H1 (cell line): Measurements from ENCODE around the gene HS6ST3. TPM values are rescaled to one million over a fixed set of nuclear protein-coding genes. Genes with fewer than 3 reads are reported as not detected.

Experiments used
- CTCF ChIA-PET: fragments of 300-600 bp; sonication (Branson Sonifier 250); formaldehyde crosslinking; loops from one replicate; lab custom pipeline; 2021; ENCODE audit not compliant: partially characterized antibody; lab: Charles Lee
- POLR2A ChIA-PET: fragments of 300-600 bp; sonication (Branson Sonifier 250); formaldehyde crosslinking; loops from one replicate; lab custom pipeline; 2021; ENCODE audit warnings: inconsistent platforms; ENCODE audit not compliant: partially characterized antibody; lab: Charles Lee
- DNase-seq, 2 experiments: peaks; one replicate each; pipeline versions ENCODE4 v3.0.0 to v3.0.0-alpha.2; 2010 to 2022; ENCODE audit warnings: low spot score in 2 of 2, low read depth in 1 of 2, mixed read lengths in 1 of 2
- FAIRE-seq: peaks from 2 replicates; lab custom pipeline; 2011; peaks lifted over from hg19 to GRCh38; lab: Jason Lieb, UNC
- H2AFZ ChIP-seq: 2 replicates; pipeline ENCODE4 v1.8.1; 2012; ENCODE audit warnings: low read length, inconsistent platforms
- H2AK5ac ChIP-seq: 2 replicates; pipeline ENCODE4 v1.6.1; 2013; ENCODE audit warnings: low read depth, low read length
- H2BK120ac ChIP-seq: replicated peaks from 2 replicates; pipeline ENCODE3; 2013; ENCODE audit warnings: low read depth, low read length, inconsistent platforms
- H2BK12ac ChIP-seq: 2 replicates; pipeline ENCODE4 v1.6.1; 2013; ENCODE audit warnings: low read depth, low read length
- H2BK15ac ChIP-seq: 2 replicates; pipeline ENCODE4 v1.6.1; 2013; ENCODE audit warnings: low read length
- H2BK20ac ChIP-seq: 2 replicates; pipeline ENCODE4 v1.6.1; 2013; ENCODE audit warnings: low read length
- H2BK5ac ChIP-seq: 2 replicates; pipeline ENCODE4 v1.6.1; 2013; ENCODE audit warnings: low read depth, low read length
- H3K14ac ChIP-seq: 2 replicates; pipeline ENCODE4 v1.6.1; 2013; ENCODE audit warnings: inconsistent platforms; ENCODE audit not compliant: insufficient read length
- H3K18ac ChIP-seq: 2 replicates; pipeline ENCODE4 v1.6.1; 2013; ENCODE audit warnings: low read length; ENCODE audit errors: extremely low read depth
- H3K23ac ChIP-seq: 2 replicates; pipeline ENCODE4 v1.6.1; 2013; ENCODE audit warnings: inconsistent platforms; ENCODE audit not compliant: insufficient read length
- H3K23me2 ChIP-seq: 2 replicates; pipeline ENCODE4 v1.6.1; 2013; ENCODE audit warnings: low read depth, low read length
- H3K27ac ChIP-seq: 2 replicates; pipeline ENCODE4 v1.6.1; 2011; ENCODE audit warnings: low read depth, low read length, inconsistent platforms
- H3K27me3 ChIP-seq, 4 experiments: replicated peaks in 1 of 4; 1 replicate in 1 of 4; 2 replicates in 3 of 4; pipeline versions ENCODE4 v1.6.1 to v1.8.1; 2011 to 2013; ENCODE audit warnings: low read length in 3 of 4, mild to moderate bottlenecking in 3 of 4, inconsistent platforms in 2 of 4, mixed read lengths in 2 of 4, moderate library complexity in 1 of 4; ENCODE audit not compliant: control insufficient read depth in 3 of 4, insufficient read depth in 3 of 4; ENCODE audit errors: extremely low read depth in 1 of 4
- H3K36me3 ChIP-seq, 4 experiments: 2 replicates each; pipeline versions ENCODE4 v1.6.1 to v1.8.1; 2011 to 2013; ENCODE audit warnings: mild to moderate bottlenecking in 4 of 4, low read length in 3 of 4, moderate library complexity in 2 of 4, control low read depth in 1 of 4, inconsistent platforms in 1 of 4; ENCODE audit not compliant: insufficient read depth in 4 of 4, control insufficient read depth in 2 of 4
- H3K4ac ChIP-seq: replicated peaks from 2 replicates; pipeline ENCODE3; 2013; ENCODE audit warnings: low read length, low read depth, mixed read lengths, inconsistent platforms; ENCODE audit not compliant: insufficient read length
- H3K4me1 ChIP-seq, 4 experiments: replicated peaks in 1 of 4; 1 replicate in 1 of 4; 2 replicates in 3 of 4; pipeline versions ENCODE4 v1.6.1 to v1.8.1; 2011 to 2013; ENCODE audit warnings: low read length in 3 of 4, inconsistent platforms in 2 of 4, mixed read lengths in 1 of 4; ENCODE audit not compliant: insufficient read depth in 4 of 4, control insufficient read depth in 3 of 4
- H3K4me2 ChIP-seq, 2 experiments: 2 replicates each; pipeline versions ENCODE4 v1.6.1 to v1.8.1; 2011 to 2013; ENCODE audit warnings: low read depth in 2 of 2, low read length in 2 of 2, control low read depth in 1 of 2, inconsistent platforms in 1 of 2, mild to moderate bottlenecking in 1 of 2; ENCODE audit not compliant: insufficient read depth in 1 of 2
- H3K4me3 ChIP-seq, 4 experiments: fragments of 200-600, 300-600 bp in 1 of 4; sonication (generic), shearing (Covaris generic), sonication (Bioruptor Twin) in 1 of 4; 2 replicates each; pipeline versions ENCODE4 v1.5.1 to v1.8.1; 2011 to 2016; ENCODE audit warnings: low read length in 4 of 4, low read depth in 3 of 4, control low read depth in 2 of 4, inconsistent platforms in 2 of 4, mild to moderate bottlenecking in 2 of 4, mixed read lengths in 1 of 4, moderate library complexity in 1 of 4; ENCODE audit not compliant: insufficient read depth in 2 of 4; ENCODE audit errors: extremely low read depth in 1 of 4
- H3K56ac ChIP-seq: replicated peaks from 2 replicates; pipeline ENCODE3; 2013; ENCODE audit warnings: low read depth, mild to moderate bottlenecking, mixed read lengths, low read length, inconsistent platforms; ENCODE audit not compliant: insufficient read length
- H3K79me1 ChIP-seq: 2 replicates; pipeline ENCODE4 v1.6.1; 2013; ENCODE audit warnings: low read depth, low read length, control low read depth
- H3K79me2 ChIP-seq, 2 experiments: 2 replicates each; pipeline versions ENCODE4 v1.6.1 to v1.8.1; 2012 to 2013; ENCODE audit warnings: low read length in 2 of 2, mild to moderate bottlenecking in 2 of 2, inconsistent platforms in 1 of 2; ENCODE audit not compliant: insufficient read depth in 2 of 2, control insufficient read depth in 1 of 2
- H3K9ac ChIP-seq, 4 experiments: replicated peaks in 1 of 4; 1 replicate in 1 of 4; 2 replicates in 3 of 4; pipeline versions ENCODE4 v1.6.1 to v1.8.1; 2011 to 2013; ENCODE audit warnings: low read depth in 3 of 4, low read length in 3 of 4, control low read depth in 2 of 4, mild to moderate bottlenecking in 2 of 4, moderate library complexity in 2 of 4, inconsistent platforms in 1 of 4; ENCODE audit errors: extremely low read depth in 1 of 4
- H3K9me3 ChIP-seq, 2 experiments: 2 replicates each; pipeline versions ENCODE4 v1.6.1 to v1.8.1; 2012 to 2013; ENCODE audit warnings: mild to moderate bottlenecking in 2 of 2, moderate library complexity in 2 of 2, control low read depth in 1 of 2, inconsistent platforms in 1 of 2, low read depth in 1 of 2, low read length in 1 of 2, mixed read lengths in 1 of 2; ENCODE audit not compliant: insufficient read depth in 2 of 2
- H4K20me1 ChIP-seq, 2 experiments: replicated peaks in 1 of 2; 2 replicates each; pipeline versions ENCODE3 to v1.8.1; 2011 to 2013; ENCODE audit warnings: inconsistent platforms in 2 of 2, low read length in 2 of 2, mild to moderate bottlenecking in 1 of 2; ENCODE audit not compliant: insufficient read depth in 2 of 2, control insufficient read depth in 1 of 2
- H4K5ac ChIP-seq: 2 replicates; pipeline ENCODE4 v1.6.1; 2013; ENCODE audit warnings: low read length, low read depth, mixed read lengths, inconsistent platforms; ENCODE audit not compliant: insufficient read length
- H4K8ac ChIP-seq: 2 replicates; pipeline ENCODE4 v1.8.0; 2013; ENCODE audit warnings: mild to moderate bottlenecking, moderate library complexity, low read length, inconsistent platforms; ENCODE audit not compliant: insufficient read depth; ENCODE audit errors: extremely low read depth
- H4K91ac ChIP-seq: replicated peaks from 2 replicates; pipeline ENCODE3; 2013; ENCODE audit warnings: low read length, mixed read lengths, inconsistent platforms; ENCODE audit not compliant: insufficient read length
- CEBPB ChIP-seq: IDR thresholded peaks from 2 replicates; pipeline ENCODE4 v1.6.1; 2012; ENCODE audit warnings: low read depth, low read length
- CREB1 ChIP-seq: IDR thresholded peaks from 2 replicates; pipeline ENCODE4 v1.6.1; 2012; ENCODE audit warnings: inconsistent platforms
- EP300 ChIP-seq, 2 experiments: IDR thresholded peaks; 1 replicate in 1 of 2; 2 replicates in 1 of 2; pipeline ENCODE4 v1.6.1; 2011 to 2012; ENCODE audit warnings: low read depth in 2 of 2, low read length in 2 of 2, mild to moderate bottlenecking in 2 of 2, borderline replicate concordance in 1 of 2, inconsistent platforms in 1 of 2, moderate library complexity in 1 of 2
- JUND ChIP-seq: IDR thresholded peaks from 2 replicates; pipeline ENCODE4 v1.6.1; 2011; ENCODE audit warnings: mild to moderate bottlenecking, improper control_type of control experiment, low read length
- PHF8 ChIP-seq: fragments of 200-600 bp; sonication (generic); conservative IDR thresholded peaks from 2 replicates; pipeline ENCODE4 v1.7.1; 2012; ENCODE audit warnings: low read depth, mild to moderate bottlenecking, inconsistent platforms, low read length, moderate library complexity
- RAD21 ChIP-seq, 2 experiments: IDR thresholded peaks in 1 of 2; conservative IDR thresholded peaks in 1 of 2; 2 replicates each; pipeline ENCODE4 v1.6.1; 2011; ENCODE audit warnings: low read depth in 2 of 2, low read length in 2 of 2, improper control_type of control experiment in 1 of 2, inconsistent platforms in 1 of 2, mild to moderate bottlenecking in 1 of 2, moderate library complexity in 1 of 2
- RNF2 ChIP-seq: fragments of 200-900, 300-1000 bp; sonication (generic); IDR thresholded peaks from 2 replicates; pipeline ENCODE4 v1.7.1; 2016; ENCODE audit warnings: borderline replicate concordance, low read depth, mild to moderate bottlenecking, antibody characterized with exemption, low read length; ENCODE audit not compliant: poor library complexity, severe bottlenecking; ENCODE audit errors: missing control alignments
- SP2 ChIP-seq: IDR thresholded peaks from 2 replicates; pipeline ENCODE4 v1.6.1; 2012; ENCODE audit warnings: mild to moderate bottlenecking, low read length, inconsistent platforms
- TCF12 ChIP-seq: IDR thresholded peaks from 2 replicates; pipeline ENCODE4 v1.6.1; 2011; ENCODE audit warnings: low read depth, mild to moderate bottlenecking, low read length
- ZNF274 ChIP-seq: IDR thresholded peaks from 2 replicates; pipeline ENCODE4 v1.7.0; 2012; ENCODE audit warnings: low read length, borderline replicate concordance; ENCODE audit errors: extremely low read depth
- WGBS, 2 experiments: shearing (Covaris generic) in 1 of 2; methylation state at CpG; one replicate each; pipeline versions ENCODE4 v1.1.6 to v1.1.7; 2013 to 2015; ENCODE audit warnings: low lambda C conversion rate in 2 of 2, mixed read lengths in 2 of 2, inconsistent platforms in 1 of 2, low coverage in 1 of 2, missing lambda C conversion rate in 1 of 2; ENCODE audit not compliant: insufficient replicate concordance in 2 of 2, insufficient coverage in 1 of 2, insufficient read length in 1 of 2; ENCODE audit errors: extremely low coverage in 1 of 2, missing lambda C conversion rate in 1 of 2; 5-methylcytosine and 5-hydroxymethylcytosine counted together
- polyA plus RNA-seq, 7 experiments: library from polyadenylated mRNA; depleted of rRNA in 3 of 7; stranded (reverse) in 5 of 7; unstranded in 2 of 7; fragments of >200 nt in 5 of 7; fragments of 200-250 nt in 2 of 7; gene quantifications; 1 replicate in 5 of 7; 2 replicates in 1 of 7; 4 replicates in 1 of 7; pipeline versions ENCODE4 v1.2.1 to v1.2.3, GENCODE V29; 2011 to 2013; ENCODE audit warnings: missing spikeins in 2 of 7, mixed read lengths in 2 of 7
- total RNA-seq: library from RNA; stranded (reverse); fragmentation: NEBNext Ultra II Directional; extraction: Animal tissue kit (Norgen Biotek cat#: 25700); gene quantifications from 2 replicates; pipeline ENCODE4 v1.2.1, GENCODE V29; 2021
- TF ChIP-seq, protein P1 (sequence below): IDR thresholded peaks from 2 replicates; pipeline ENCODE4 v1.6.1; 2012; ENCODE audit warnings: low read length, inconsistent platforms
- TF ChIP-seq, protein P2 (sequence below): IDR thresholded peaks from 2 replicates; pipeline ENCODE4 v1.6.1; 2012; ENCODE audit warnings: inconsistent platforms

The HS6ST3 gene
- total and polyA plus RNA-seq, 2 of the 8 experiments (the other 6 are each of a cell fraction or from before 2014, with no cell fraction given), result 0.45 to 1.2 TPM

DNA sequence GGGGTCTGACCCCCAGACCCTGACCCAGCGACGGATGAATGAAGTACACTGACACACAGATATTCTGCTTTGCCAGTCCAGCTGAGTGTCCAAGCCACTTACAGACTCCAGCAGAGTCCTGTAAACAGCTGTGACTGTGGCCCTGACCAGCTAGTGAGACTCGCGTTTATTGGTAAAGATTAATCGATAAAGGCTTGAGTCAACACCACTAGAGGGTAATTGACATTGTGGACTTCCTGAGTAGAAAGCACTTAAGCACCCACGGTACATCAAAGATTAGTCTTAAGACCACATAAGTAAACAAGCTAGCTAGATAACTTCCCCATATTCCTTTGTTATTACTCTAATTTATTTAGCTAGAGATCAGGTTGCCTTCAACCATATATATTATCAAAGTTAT, 758.4 kb downstream of the HS6ST3 start:
- no peaks in the 10 kb centered on the region for H3K9me3 ChIP-seq
- no peak for DNase-seq
- 90% methylated on average over 6 of the region's 6 CpGs; no CpG with 5 or more reads in 1 of the 2 experiments for WGBS, 2 experiments
- H3K56ac ChIP-seq, result no peak overlapping the region
- no peak overlapping the region for H2BK120ac ChIP-seq
- H4K91ac ChIP-seq, result no peak overlapping the region
- H2BK15ac ChIP-seq, result no peak overlapping the region
- H4K8ac ChIP-seq, result no peak overlapping the region
- no peak overlapping the region for H2BK12ac ChIP-seq
- H3K4me2 ChIP-seq, result no peak overlapping the region
- H3K36me3 ChIP-seq, result no peaks in the 10 kb centered on the region; a peak in 1 of 8 replicates
- FAIRE-seq, result no peak
- no peak overlapping the region for H3K14ac ChIP-seq
- no peak overlapping the region for H2BK5ac ChIP-seq
- POLR2A ChIA-PET, result no interaction called here
- no peaks in the 10 kb centered on the region for H3K27me3 ChIP-seq
- H3K4me3 ChIP-seq, result no peak overlapping the region
- no peak overlapping the region for H2BK20ac ChIP-seq
- H2AK5ac ChIP-seq, result no peak overlapping the region
- no peak overlapping the region for H2AFZ ChIP-seq
- CTCF ChIA-PET, result interaction anchor here (1.5 kb wide), 1 partner anchor 56 kb away, joined by 4 read pairs; no protein-coding TSS in a partner anchor
- H3K18ac ChIP-seq, result no peak overlapping the region
- no peaks in the 10 kb centered on the region for H3K79me2 ChIP-seq
- H4K20me1 ChIP-seq, result no peaks in the 10 kb centered on the region
- no peak overlapping the region for H3K27ac ChIP-seq
- H3K9ac ChIP-seq, result no peak overlapping the region
- no peak overlapping the region for H4K5ac ChIP-seq
- no peaks in the 10 kb centered on the region for H3K79me1 ChIP-seq
- H3K4me1 ChIP-seq, result 0 out of 7 replicates have a peak, but pooled peaks cover 0 to 3% (median 0%) of the 10 kb centered on the region in 4 experiments
- no peak overlapping the region for H3K4ac ChIP-seq
- no peaks in the 10 kb centered on the region for H3K23me2 ChIP-seq
- no peak overlapping the region for H3K23ac ChIP-seq
- TF ChIP-seq SP2, result no peak
- TF ChIP-seq ZNF274, result no peak
- TF ChIP-seq RNF2, result no peak
- TF ChIP-seq, protein P1, sequence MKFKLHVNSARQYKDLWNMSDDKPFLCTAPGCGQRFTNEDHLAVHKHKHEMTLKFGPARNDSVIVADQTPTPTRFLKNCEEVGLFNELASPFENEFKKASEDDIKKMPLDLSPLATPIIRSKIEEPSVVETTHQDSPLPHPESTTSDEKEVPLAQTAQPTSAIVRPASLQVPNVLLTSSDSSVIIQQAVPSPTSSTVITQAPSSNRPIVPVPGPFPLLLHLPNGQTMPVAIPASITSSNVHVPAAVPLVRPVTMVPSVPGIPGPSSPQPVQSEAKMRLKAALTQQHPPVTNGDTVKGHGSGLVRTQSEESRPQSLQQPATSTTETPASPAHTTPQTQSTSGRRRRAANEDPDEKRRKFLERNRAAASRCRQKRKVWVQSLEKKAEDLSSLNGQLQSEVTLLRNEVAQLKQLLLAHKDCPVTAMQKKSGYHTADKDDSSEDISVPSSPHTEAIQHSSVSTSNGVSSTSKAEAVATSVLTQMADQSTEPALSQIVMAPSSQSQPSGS, result no peak
- no peak for TF ChIP-seq CREB1
- TF ChIP-seq PHF8, result no peak
- no peak for TF ChIP-seq TCF12
- no peak for TF ChIP-seq CEBPB
- TF ChIP-seq RAD21 (IDR thresholded peaks at IDR 0.05 in 1 of 2, conservative IDR thresholded peaks at IDR 0.05 in 1 of 2; ENCODE audit: low read depth in 2 of 2, low read length in 2 of 2), result no peak
- TF ChIP-seq, protein P2, sequence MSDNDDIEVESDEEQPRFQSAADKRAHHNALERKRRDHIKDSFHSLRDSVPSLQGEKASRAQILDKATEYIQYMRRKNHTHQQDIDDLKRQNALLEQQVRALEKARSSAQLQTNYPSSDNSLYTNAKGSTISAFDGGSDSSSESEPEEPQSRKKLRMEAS, result no peak
- TF ChIP-seq JUND, result no peak
- TF ChIP-seq EP300 (IDR thresholded peaks at IDR 0.05; ENCODE audit: borderline replicate concordance in 1 of 2, low read depth in 2 of 2, low read length in 2 of 2), result no peak
